Sciatic nerve (tissue), 2 donors: Measurements from ENCODE around the gene MED8. TPM values are rescaled to one million over a fixed set of nuclear protein-coding genes. Genes with fewer than 3 reads are reported as not detected.
"Not testable (repeated sequence)": the region's sequence is repeated elsewhere in the genome, so short reads cannot be mapped to it uniquely, and the experiment has no call there.

Experiments
- ATAC-seq: fragments of 200-7000 bp; cut with Tn5 transposase; one replicate; pipeline ENCODE4 v1.9.1; 2020; ENCODE audit warnings: mild to moderate bottlenecking, moderate library complexity
- DNase-seq: peaks from one replicate; pipeline ENCODE4 v3.0.0-alpha.2; 2020; ENCODE audit warnings: low spot score
- intact Hi-C: fragments of 100-400 bp; cut with DNase I; formaldehyde crosslinking; loops from one replicate; pipeline ENCODE4 v1.14.2; 2022
- total RNA-seq: library from RNA; stranded (reverse); fragmentation: NEBNext Ultra II Directional; extraction: Animal tissue kit (Norgen Biotek cat#: 25700); gene quantifications from one replicate; pipeline ENCODE4 v1.2.1, GENCODE V29; 2021
- donor health status: DM: no; HTN: no; CAD: no.
- donor health status: DM: no; HTN: no; CAD: no.

The MED8 gene
- total RNA-seq, 1 donor from 2014 or later, result 30.8 TPM

DNA sequence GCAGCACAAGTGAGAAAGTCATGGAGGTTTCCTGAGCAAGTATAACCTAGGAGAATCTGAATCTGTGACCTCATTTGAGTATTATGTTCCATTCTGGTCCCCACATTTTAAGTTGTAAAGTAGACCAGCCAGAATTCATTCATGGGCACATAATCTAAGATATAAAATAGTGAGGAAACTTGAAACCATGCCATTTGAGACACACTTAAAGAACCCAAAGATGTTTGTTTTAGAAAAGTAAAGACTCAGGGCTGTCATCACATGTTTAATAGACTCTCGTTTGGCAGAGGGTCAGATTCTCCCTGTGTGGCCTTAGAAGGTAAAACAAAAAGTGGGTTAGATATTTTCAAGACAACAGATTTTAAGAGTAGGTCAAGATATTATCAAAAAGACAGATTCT lies 6.5 kb upstream of the MED8 start:
- ATAC-seq, result no peak
- intact Hi-C loops, result no loop called here

GRCh38 chr1:43395523-43395922 lies 5.9 kb upstream of the MED8 start:
- no peak for ATAC-seq
- DNase-seq, result no peak
- intact Hi-C loops, result no loop called here

More for the DNA sequence above, 6.5 kb upstream of the MED8 start:
- no peak for DNase-seq

DNA sequence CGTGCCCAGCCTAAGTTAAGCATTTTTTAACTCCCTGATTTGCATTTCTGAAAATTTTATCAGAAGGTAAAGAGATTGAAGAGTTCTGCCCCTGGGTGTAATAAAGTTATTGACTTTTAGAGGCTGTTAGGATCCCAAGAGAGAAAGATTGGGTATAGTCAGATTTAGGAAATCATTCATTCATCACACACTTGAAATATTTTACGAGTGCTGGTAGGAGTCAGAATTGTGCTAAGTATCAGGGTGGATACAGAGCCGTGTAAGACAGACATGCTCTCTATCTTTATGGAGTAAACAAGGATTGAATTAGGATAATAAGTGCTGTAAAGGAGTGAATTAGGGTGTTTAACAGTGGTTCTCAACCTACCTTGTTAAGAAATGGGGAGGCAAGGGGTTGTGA lies 3.1 kb upstream of the MED8 start:
- ATAC-seq, result no peak
- intact Hi-C loops, result no loop called here
- no peak for DNase-seq

- intact Hi-C loops, result loop anchor here (10.0 kb wide), 1 partner anchor 154 kb away; no protein-coding TSS in a partner anchor
- no peak for ATAC-seq
- no peak for DNase-seq
Observed at GRCh38 chr1:43388613-43389012, 987 bp downstream of the MED8 start.

DNA sequence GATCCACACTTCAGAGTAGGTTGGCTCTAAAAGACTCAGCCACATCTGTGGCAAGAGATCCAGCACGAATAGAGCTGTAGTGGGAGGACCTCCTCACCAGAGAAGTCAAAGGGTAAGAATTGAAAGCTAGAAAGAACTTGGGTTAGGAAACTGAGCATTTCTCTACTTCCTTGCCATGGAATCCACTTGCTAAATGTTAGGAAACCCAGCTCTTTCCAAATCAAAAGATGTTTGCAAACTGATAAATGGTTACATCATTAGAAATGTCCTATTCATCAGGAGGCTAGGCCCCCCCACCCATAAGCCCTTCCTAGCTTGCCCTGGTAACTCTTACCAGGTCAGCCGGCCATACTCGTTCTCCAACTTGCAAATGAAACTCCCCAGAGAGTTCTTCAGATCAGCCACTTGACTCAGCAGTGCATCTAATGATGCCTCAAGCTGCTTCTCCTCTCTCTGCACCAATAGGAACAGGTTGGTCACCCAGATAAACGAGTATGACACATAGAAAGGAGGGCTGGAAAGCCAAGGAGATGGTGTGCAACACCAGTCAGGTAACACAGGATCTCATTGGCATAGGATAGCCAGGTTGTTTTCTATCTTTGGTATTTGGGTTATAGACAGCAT lies 1.5 kb downstream of the MED8 start:
- intact Hi-C loops, result loop anchor here (10.0 kb wide), 1 partner anchor 153 kb away; no protein-coding TSS in a partner anchor
- DNase-seq, result no peak
- no peak for ATAC-seq

DNA sequence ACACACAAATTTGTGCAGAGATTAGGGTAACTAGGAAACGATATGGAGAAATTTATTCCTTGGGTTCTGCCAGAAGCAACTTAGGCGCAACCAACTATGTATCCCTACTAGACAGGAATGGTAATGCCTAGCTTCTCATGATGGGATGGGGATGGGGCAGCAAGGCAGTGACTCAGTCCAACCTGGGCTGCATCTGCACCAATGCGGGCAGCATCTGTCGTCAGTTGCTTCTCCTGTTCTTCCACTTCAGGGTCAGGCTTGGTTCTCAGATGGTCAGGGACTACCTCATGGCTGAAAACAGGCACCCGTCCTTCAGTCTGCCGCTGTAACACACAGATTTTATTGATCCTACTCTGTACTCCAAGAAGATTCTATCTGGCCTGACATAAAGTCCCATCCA lies 2.9 kb downstream of the MED8 start:
- DNase-seq, result no peak
- intact Hi-C loops, result loop anchor here (10.0 kb wide), 1 partner anchor 152 kb away; no protein-coding TSS in a partner anchor
- no peak for ATAC-seq

- intact Hi-C loops, result loop anchor here (10.0 kb wide), 1 partner anchor 149 kb away; no protein-coding TSS in a partner anchor
- DNase-seq (no peak), ATAC-seq (no peak)
Observed at GRCh38 chr1:43383449-43383848, 6.2 kb downstream of the MED8 start.

DNA sequence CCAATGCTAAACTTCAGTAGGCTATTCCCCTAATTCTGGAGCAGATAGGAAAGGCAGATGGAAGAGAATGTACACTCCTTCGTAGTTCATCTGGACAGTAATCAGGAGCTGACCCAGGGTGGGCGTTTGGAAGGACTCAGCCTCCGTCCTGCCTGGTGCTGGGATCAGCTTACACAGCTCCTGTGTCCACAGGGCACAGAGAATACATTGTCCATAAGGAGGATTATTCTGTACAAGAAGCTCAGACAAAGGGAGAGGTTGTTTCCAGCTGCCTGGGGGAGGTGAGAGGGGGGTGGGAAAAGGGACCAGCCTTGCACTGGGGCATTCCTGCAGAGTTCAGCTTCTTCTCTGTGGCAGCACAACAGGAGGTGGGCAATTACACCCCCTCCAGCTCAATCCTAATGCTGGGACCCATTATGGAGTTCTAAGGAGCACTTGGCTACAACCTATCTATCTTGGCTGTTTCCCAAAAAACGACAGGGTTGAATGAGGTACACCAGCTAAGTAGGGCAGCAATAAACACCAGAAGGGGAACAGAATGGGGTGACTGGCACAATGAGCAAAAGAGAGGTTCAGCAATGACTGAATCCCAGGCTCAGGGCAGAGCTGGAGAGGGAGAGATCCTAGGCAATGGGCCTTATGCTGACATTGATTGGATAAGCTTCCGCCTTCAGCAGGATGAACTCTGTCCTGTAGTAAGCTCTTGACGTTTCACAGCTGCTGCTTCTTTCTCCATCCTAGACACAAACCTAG lies 7.4 kb downstream of the MED8 start:
- intact Hi-C loops, result loop anchor here (10.0 kb wide), 1 partner anchor 147 kb away; no protein-coding TSS in a partner anchor
- no peak for DNase-seq
- peak; percentile 77 for ATAC-seq

DNA sequence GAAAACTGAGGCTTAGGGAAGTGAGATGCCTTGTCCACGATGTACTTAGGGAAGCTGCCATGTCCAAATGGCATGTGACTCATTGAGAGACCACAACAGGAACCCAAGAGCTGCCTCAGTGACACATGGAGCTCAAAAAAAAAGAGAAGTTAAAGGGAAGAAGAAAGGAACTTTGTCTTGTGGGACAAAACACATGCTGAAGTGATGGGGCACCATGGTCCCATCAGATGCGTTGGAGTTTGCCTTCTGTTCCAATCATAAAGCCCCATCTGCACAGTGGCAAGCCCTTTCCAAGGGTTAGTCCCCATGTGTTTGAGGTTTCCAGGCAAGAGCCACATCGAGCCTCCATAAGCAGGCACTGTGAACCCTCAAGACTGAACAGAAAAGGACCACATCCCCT lies 8.0 kb downstream of the MED8 start:
- intact Hi-C loops, result loop anchor here (10.0 kb wide), 1 partner anchor 147 kb away; no protein-coding TSS in a partner anchor
- DNase-seq (no peak), ATAC-seq (peak; percentile 61)

DNA sequence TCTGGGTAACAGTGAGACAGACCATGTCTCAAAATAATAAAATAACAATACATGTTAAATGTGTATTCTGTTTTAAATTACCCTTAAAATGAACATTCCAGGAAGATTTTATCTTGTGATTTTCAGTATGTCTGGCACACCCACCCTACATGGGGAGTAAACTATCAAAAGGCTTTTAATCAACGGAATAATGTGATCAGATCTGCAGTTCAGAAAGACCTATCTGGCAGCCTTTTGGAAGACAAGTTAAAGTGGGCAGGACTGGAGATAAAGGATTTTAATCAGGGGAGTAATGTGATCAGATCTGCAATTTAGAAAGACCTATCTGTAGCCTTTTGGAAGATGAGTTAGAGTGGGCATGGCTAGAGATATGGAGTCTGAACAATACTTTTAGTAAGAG lies 10.1 kb downstream of the MED8 start:
- ATAC-seq (no peak), DNase-seq (no peak)
- intact Hi-C loops, result no loop called here

DNA sequence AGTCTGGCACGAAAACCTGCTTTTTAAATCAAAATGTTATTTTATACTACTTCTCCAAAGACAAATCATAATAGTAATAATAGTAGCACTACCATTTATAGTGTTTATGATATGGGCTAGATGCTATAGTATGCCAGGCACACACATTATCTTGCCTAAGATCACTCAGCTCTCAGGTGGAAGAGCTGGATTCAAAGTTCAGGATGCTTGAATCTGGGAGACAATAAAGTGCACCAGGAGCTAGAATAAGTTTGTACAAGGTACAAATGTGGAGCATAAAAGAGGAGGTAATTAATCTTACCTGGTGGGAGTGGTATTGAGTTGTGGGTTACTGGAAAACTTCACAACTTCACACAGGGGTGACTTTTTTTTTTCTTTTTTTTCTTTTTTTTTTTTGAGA lies 11.8 kb downstream of the MED8 start:
- DNase-seq (no peak), ATAC-seq (no peak)
- intact Hi-C loops, result no loop called here

DNA sequence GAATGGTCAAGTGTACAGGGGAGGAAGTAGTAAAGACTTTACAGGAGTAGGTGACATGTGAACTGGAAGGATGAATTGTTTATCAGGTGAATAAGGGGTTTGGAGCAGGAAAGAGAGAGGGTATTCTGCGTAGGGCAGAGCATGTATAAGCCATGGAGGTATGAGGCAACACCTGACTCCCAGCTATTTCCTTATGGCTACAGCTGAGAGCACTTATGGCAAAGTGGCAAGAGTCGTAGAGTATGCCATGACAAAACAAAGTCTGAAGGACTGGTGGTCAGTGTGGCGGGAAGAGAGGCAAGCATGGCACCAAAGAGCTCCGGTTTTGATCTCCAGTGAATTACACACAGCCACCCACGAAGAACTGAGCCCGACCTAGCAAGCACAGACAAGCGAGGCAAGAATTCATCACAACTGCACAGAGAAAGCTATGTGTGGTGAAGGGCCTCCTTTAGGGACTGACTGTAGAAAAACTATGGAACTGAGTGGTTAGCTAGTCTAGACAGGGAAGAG lies 12.8 kb downstream of the MED8 start:
- no peak for ATAC-seq

DNA sequence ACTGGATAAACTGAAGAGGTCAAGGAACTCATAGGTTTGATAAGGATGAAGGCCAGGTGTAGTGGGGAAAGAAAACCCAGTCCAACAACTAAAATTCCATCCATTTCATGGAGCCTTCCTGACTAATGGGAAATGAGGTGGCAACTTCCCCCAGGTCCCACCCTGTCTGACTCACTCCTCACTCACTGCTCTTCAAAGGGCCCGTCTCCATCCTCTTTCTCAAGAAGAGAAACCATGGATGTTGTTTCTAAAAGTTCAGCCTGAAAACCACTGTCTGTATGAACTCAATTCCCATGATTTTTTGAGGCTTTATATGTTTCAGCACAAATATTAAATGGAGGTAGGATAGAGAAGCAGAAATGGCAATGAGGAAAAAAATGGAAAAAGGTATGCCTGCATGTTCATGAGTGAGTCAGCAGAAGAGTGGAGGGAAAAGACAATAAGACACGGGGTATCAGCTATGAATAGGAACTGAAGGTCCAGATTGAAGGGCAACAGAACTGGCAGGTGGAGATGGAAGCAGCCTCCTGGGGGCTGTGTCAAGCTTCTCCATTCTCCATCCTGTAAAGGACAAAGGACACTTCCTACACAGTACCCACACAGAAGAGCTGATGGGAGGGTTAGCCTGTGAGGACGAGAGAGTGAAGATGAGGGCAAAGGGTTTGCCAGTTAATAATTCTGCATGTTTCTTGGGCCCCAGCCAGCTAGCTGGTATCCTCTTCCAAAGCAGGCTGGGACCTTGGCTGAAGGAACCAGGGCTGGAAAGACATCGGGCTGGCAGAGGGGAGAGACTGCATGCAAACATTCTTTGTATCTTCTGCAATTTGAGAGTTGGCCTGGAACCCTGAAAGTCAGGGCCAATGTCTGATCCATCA lies 16.3 kb downstream of the MED8 start:
- DNase-seq (no peak), ATAC-seq (no peak)
- intact Hi-C loops, result no loop called here

More for the DNA sequence above, 12.8 kb downstream of the MED8 start:
- DNase-seq, result no peak
- intact Hi-C loops, result no loop called here

DNA sequence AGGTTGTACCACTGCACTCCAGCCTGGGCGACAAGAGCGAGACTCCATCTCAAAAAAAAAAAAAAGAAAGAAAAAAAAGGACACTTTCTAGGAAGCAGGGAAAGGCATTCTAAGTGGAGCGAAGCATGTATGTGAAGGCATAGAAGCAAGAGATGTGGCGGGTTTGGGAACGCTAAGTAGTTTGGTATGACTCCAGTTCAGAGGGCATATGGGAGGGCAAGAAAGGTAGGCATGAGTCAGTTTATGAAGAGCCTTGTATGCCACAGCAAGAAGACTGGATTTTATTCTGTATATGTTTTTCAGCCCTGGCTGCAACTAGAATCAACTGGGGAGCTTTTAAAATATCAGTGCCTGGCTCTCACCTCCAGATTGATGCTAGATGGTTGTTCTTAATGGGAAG lies 17.4 kb downstream of the MED8 start:
- no peak for ATAC-seq
- DNase-seq, result no peak
- intact Hi-C loops, result no loop called here

DNA sequence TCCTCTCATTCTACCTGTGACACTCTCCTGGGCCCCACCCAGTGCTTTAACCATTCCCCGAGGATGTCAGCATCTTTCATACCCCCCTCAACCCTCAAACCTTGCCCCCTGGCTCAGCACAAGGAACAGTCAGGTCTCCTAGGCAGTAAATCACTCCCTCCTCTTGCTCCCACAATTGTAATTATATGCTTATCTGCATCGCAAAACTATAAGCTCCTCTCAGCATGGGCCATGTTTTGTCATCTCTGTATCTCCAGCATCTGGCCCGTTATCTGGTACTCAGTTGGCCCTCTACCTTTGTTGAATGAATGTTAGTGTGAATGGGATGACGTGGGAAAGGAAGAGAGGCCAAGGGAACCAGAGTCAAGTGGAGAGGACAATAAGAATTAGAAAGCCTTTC lies 19.0 kb downstream of the MED8 start:
- DNase-seq (no peak), ATAC-seq (no peak)
- intact Hi-C loops, result no loop called here

DNA sequence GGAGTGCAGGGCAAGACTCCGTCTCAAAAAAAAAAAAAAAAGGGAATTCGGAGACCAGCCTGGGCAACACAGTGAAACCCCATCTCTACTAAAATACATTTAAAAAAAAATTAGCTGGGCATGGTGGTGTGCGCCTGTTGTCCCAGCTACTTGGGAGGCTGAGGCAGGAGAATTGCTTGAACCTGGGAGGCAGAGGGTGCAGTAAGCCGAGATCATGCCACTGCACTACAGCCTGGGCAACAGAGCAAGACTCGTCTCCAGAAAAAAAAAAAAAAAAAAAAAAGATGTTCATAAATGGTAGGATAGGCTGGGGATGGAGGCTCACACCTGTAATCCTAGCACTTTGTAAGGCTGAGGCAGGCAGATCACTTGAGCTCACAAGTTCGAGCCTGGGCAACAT lies 19.8 kb downstream of the MED8 start:
- intact Hi-C loops, result loop anchor here (5.0 kb wide), 1 partner anchor 572 kb away; no protein-coding TSS in a partner anchor
- not testable (repeated sequence) for ATAC-seq, DNase-seq

DNA sequence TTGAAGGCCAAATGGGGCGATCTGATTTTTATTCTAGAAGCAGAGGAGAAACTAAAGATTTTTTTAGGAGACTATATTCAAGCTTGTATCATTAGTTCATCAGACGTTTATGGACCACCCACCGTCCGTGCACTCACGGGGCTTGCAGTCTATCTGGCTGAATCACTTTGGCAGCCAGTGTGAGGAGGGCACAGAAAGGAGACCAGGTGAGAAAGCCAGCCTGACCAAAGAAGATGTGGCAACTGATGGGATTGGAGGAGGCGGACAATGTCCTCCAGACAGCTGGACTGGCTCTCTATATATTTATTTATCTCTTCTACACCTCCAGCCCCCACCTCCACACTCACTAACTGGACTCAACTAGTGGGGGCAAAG lies 21.0 kb downstream of the MED8 start:
- DNase-seq (no peak), ATAC-seq (no peak)
- intact Hi-C loops, result loop anchor here (5.0 kb wide), 1 partner anchor 571 kb away; no protein-coding TSS in a partner anchor

GRCh38 chr1:43367904-43368645 lies 21.5 kb downstream of the MED8 start, which contains the start of gene ELOVL1:
Gene ELOVL1, minus strand, starts transcription at chr1:43368011. Its CDS starts 2,402 bp downstream, at chr1:43365609.
- ATAC-seq (peak; percentile 93), DNase-seq (peak; percentile 95)
- intact Hi-C loops, result loop anchor here (5.0 kb wide), 1 partner anchor 571 kb away; no protein-coding TSS in a partner anchor
